HEK293T (cell line): Measurements from ENCODE around the gene AKAP6.

Experiments used
- CTCF ChIA-PET: fragments of 350-600 bp; formaldehyde crosslinking; extraction: SDS; loops from one replicate; lab custom pipeline; 2021; ENCODE audit warnings: antibody characterized with exemption, inconsistent platforms; lab: Yijun Ruan, JAX
- POLR2A ChIA-PET: fragments of 350-600 bp; formaldehyde crosslinking; extraction: SDS; loops from one replicate; lab custom pipeline; 2020; ENCODE audit warnings: antibody characterized with exemption, inconsistent platforms; lab: Yijun Ruan, JAX
- DNase-seq: peaks from one replicate; pipeline ENCODE4 v3.0.0; 2012; ENCODE audit warnings: mixed read lengths; ENCODE audit errors: extremely low spot score
- ARNT ChIP-seq: fragments of 450-650 bp; IDR thresholded peaks from 2 replicates; pipeline ENCODE4 v1.6.1; 2017; ENCODE audit warnings: mild to moderate bottlenecking
- BHLHE40 ChIP-seq: fragments of 450-650 bp; IDR thresholded peaks from 2 replicates; pipeline ENCODE4 v1.6.1; 2016; ENCODE audit warnings: mild to moderate bottlenecking, moderate library complexity, borderline replicate concordance
- CTBP1 ChIP-seq: fragments of 450-650 bp; IDR thresholded peaks from 2 replicates; pipeline ENCODE4 v1.6.1; 2016; ENCODE audit warnings: borderline replicate concordance
- ELF4 ChIP-seq: fragments of 450-650 bp; IDR thresholded peaks from 2 replicates; pipeline ENCODE4 v1.6.1; 2017; ENCODE audit warnings: antibody characterized with exemption
- FOXA1 ChIP-seq: fragments of 450-650 bp; IDR thresholded peaks from 2 replicates; pipeline ENCODE4 v1.6.1; 2016; ENCODE audit warnings: mild to moderate bottlenecking
- FOXK2 ChIP-seq: fragments of 450-650 bp; IDR thresholded peaks from 2 replicates; pipeline ENCODE4 v1.6.1; 2016; ENCODE audit warnings: mild to moderate bottlenecking
- FOXM1 ChIP-seq: fragments of 450-650 bp; IDR thresholded peaks from 2 replicates; pipeline ENCODE4 v1.6.1; 2017; ENCODE audit warnings: mild to moderate bottlenecking, borderline replicate concordance
- HDGF ChIP-seq: fragments of 450-650 bp; IDR thresholded peaks from 2 replicates; pipeline ENCODE4 v1.6.1; 2017; ENCODE audit warnings: antibody characterized with exemption, borderline replicate concordance
- L3MBTL2 ChIP-seq: fragments of 450-650 bp; conservative IDR thresholded peaks from 2 replicates; pipeline ENCODE4 v1.6.1; 2016; ENCODE audit warnings: mild to moderate bottlenecking
- LEF1 ChIP-seq: fragments of 450-650 bp; IDR thresholded peaks from 2 replicates; pipeline ENCODE4 v1.6.1; 2017; ENCODE audit warnings: mild to moderate bottlenecking, borderline replicate concordance
- NFRKB ChIP-seq: fragments of 450-650 bp; IDR thresholded peaks from 2 replicates; pipeline ENCODE4 v1.6.1; 2016; ENCODE audit warnings: mild to moderate bottlenecking, moderate library complexity
- SP1 ChIP-seq: fragments of 450-650 bp; IDR thresholded peaks from 2 replicates; pipeline ENCODE4 v1.6.1; 2017
- SUZ12 ChIP-seq: fragments of 450-650 bp; IDR thresholded peaks from 2 replicates; pipeline ENCODE4 v1.6.1; 2016; ENCODE audit warnings: mild to moderate bottlenecking
- TARDBP ChIP-seq: fragments of 450-650 bp; IDR thresholded peaks from 2 replicates; pipeline ENCODE4 v1.6.1; 2016
- ZNF384 ChIP-seq: fragments of 450-650 bp; IDR thresholded peaks from 2 replicates; pipeline ENCODE4 v1.6.1; 2016
- TF ChIP-seq, protein P1 (sequence below): fragments of 450-650 bp; IDR thresholded peaks from 2 replicates; pipeline ENCODE4 v1.6.1; 2016

AKAP6 gene

DNA sequence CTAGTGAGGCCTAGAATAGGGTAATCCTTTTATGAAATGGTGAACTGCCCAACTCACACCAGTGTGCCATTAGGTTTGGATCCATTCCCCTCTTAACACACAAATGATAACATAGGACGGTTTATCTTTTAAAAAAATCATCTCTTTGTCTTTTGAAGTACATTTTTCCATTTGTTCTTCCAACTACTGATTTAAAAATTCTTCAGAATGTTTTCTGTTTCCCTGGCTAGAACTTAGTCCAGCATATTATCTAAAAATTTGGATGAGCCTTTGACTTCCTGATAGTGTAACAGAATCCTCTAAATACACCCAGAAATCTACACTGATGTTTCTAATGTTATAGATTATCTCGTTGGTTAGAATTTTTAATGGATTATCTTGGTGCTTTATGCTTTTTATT lies 359.8 kb downstream of the AKAP6 start:
- ChIA-PET CTCF (no interaction called here), POLR2A (no interaction called here)
- no peak for DNase-seq
- TF ChIP-seq ZNF384 = no peak
- no peak for TF ChIP-seq FOXM1
- no peak for TF ChIP-seq L3MBTL2
- no peak for TF ChIP-seq FOXA1
- no peak for TF ChIP-seq TARDBP
- TF ChIP-seq LEF1 = no peak
- TF ChIP-seq NFRKB = no peak
- TF ChIP-seq HDGF = no peak
- no peak for TF ChIP-seq ELF4
- no peak for TF ChIP-seq ARNT
- TF ChIP-seq SUZ12 = no peak
- TF ChIP-seq FOXK2 = no peak
- no peak for TF ChIP-seq CTBP1
- TF ChIP-seq BHLHE40 = no peak
- TF ChIP-seq, protein P1, sequence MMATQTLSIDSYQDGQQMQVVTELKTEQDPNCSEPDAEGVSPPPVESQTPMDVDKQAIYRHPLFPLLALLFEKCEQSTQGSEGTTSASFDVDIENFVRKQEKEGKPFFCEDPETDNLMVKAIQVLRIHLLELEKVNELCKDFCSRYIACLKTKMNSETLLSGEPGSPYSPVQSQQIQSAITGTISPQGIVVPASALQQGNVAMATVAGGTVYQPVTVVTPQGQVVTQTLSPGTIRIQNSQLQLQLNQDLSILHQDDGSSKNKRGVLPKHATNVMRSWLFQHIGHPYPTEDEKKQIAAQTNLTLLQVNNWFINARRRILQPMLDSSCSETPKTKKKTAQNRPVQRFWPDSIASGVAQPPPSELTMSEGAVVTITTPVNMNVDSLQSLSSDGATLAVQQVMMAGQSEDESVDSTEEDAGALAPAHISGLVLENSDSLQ = no peak
- no peak for TF ChIP-seq SP1

DNA sequence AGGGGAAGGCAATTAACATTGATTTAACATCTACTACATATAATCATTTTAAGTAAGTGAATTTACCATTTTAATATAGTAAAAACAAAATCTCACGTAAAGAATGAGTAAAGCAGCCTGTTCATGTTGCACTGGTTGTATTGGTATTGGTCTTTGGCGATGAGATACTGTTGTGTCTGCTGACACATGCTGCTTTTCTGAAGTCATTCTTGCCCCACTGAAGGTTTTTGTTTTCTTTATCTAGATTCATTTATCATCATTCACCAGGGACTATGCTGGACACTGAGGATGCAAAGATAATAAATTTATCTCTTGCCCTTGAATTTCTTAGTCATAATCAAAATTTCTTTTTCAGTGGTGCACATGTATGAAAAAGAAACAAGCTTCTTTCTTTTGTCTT lies 363.3 kb downstream of the AKAP6 start:
- no peak for TF ChIP-seq ZNF384
- TF ChIP-seq FOXA1 = no peak
- TF ChIP-seq, protein P1 = no peak
- no peak for TF ChIP-seq HDGF
- POLR2A ChIA-PET = no interaction called here
- DNase-seq = no peak
- CTCF ChIA-PET = no interaction called here

DNA sequence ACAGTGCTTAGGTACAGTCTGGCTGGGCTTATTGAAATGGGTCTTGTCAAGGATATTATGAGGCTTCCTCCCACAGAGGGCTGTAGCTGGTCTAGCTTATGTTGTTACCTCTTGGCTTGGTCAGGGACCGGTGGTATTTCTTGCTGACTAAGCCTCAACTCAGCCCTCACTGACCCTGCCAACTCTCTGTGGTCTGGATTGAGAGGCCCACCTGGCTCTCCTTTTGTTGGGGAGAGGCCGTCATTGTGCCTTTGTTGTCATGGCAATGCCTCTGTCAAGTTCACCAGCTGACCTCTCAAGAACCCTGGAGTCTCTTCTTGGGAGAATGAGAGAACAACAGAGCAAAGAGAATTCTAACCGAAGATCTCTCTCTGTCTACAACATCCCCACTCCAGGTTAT lies 364.0 kb downstream of the AKAP6 start:
- TF ChIP-seq FOXK2 (no peak), LEF1 (no peak), ELF4 (no peak), HDGF (no peak), FOXM1 (no peak), TARDBP (no peak)
- POLR2A ChIA-PET = no interaction called here
- DNase-seq = no peak
- CTCF ChIA-PET = no interaction called here

DNA sequence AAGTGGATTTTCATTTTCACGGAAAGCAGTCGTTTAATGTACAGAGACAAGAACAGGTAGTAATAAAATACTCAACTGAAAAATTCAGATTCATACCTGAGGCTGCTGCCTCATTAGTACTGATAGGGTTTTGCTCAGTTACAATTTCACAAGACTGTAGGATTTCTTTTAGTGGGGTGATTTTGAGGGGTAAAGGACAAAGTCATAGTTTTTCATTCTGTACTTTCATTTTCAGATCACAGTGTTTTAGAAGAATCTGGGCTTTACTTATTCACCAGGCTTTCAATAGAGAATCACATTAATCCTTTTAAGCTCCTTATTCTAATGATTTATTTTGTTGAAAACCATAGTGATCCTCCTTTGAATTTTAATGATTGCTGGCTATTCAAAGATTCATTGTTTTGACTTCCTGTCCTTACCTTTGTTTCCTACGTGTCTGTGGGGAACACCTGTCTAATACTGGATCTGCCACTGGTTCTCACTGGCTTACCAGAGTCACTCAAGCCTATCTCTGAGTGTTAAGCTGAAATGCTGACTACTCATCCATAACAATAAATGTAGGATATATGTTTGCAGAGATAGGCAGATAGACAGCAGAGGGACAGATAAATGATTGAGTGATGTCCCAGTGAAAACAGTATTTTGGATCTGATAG lies 365.8 kb downstream of the AKAP6 start:
- ChIA-PET POLR2A (no interaction called here), CTCF (no interaction called here)
- DNase-seq = no peak

DNA sequence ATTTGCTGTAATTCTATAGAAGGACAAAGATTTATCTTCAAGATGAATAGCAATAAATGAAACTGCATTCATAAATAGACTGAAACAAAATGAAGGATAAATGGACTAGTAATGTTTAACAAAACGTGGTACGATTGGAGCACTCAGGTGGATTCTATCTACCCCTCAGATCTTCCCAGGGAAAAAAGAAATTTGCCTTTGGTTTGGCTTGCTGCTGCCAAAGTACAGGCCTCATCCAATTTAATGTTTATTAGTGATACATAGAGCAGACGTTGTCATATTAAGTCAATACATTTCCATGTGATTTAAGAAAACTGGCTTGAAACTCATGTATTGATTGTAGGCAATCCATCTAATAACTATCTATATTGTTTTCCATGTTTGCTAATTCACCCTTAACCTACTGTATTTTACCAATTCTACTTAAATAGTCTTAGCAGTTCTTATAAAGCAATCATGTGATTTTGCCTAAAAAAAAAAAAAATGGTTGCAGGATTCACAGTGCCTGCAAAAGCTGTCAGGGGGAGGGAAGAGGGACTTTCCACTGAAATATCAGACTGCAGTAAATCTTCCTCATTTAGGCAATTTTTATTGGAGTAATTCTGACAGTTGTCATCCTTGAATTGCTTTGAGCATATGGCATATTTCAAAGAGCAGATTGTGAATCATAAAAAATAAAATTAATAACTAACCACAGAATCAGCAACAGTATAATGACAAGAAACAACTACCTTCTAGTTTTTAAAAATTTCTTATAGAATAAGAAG lies 367.4 kb downstream of the AKAP6 start:
- ChIA-PET POLR2A (no interaction called here), CTCF (no interaction called here)
- TF ChIP-seq SUZ12 = no peak
- no peak for TF ChIP-seq FOXK2
- no peak for TF ChIP-seq NFRKB
- no peak for TF ChIP-seq ZNF384
- TF ChIP-seq, protein P1 = no peak
- no peak for TF ChIP-seq FOXA1
- TF ChIP-seq CTBP1 = no peak
- TF ChIP-seq TARDBP = no peak
- TF ChIP-seq HDGF = no peak
- TF ChIP-seq L3MBTL2 = no peak
- TF ChIP-seq SP1 = no peak
- no peak for TF ChIP-seq ARNT
- no peak for TF ChIP-seq LEF1
- TF ChIP-seq FOXM1 = no peak
- TF ChIP-seq ELF4 = no peak
- DNase-seq = no peak

More for the DNA sequence above, 365.8 kb downstream of the AKAP6 start:
- TF ChIP-seq ELF4 (no peak), FOXA1 (no peak), L3MBTL2 (no peak), ARNT (no peak), SUZ12 (no peak), SP1 (no peak), ZNF384 (no peak), TARDBP (no peak), FOXM1 (no peak), LEF1 (no peak), BHLHE40 (no peak), CTBP1 (no peak), HDGF (no peak), FOXK2 (no peak), NFRKB (no peak)
- TF ChIP-seq, protein P1 = no peak
